Upper lobe of left lung (tissue), 6 donors: ENCODE data around the gene MRPL42. TPM values are rescaled to one million over a fixed set of nuclear protein-coding genes. Genes with fewer than 3 reads are reported as not detected.

Experiments
- ATAC-seq, 2 donors: fragments of 200-7000 bp; cut with Tn5 transposase; one replicate each; pipeline ENCODE4 v1.9.1; 2022; ENCODE audit warnings: mild to moderate bottlenecking in 2 of 2, moderate library complexity in 2 of 2; ENCODE audit not compliant: low FRiP score in 2 of 2
- DNase-seq, 2 donors: peaks; one replicate each; pipeline ENCODE4 v3.0.0-alpha.2; 2019 to 2020
- H3K27ac ChIP-seq, 4 donors: fragments of 200-600 bp; sonication (generic); one replicate each; pipeline ENCODE4 v1.5.1; 2016 to 2019
- H3K27me3 ChIP-seq, 4 donors: fragments of 200-600 bp; sonication (generic); one replicate each; pipeline ENCODE4 v1.5.1; 2017 to 2019
- H3K36me3 ChIP-seq, 4 donors: fragments of 200-600 bp; sonication (generic); one replicate each; pipeline ENCODE4 v1.5.1; 2016 to 2019
- H3K4me1 ChIP-seq, 4 donors: fragments of 200-600 bp; sonication (generic); one replicate each; pipeline ENCODE4 v1.5.1; 2018 to 2019
- H3K4me3 ChIP-seq, 4 donors: fragments of 200-600 bp; sonication (generic); one replicate each; pipeline ENCODE4 v1.5.1; 2017 to 2019; ENCODE audit warnings: mild to moderate bottlenecking in 2 of 4, moderate library complexity in 1 of 4
- H3K9me3 ChIP-seq, 4 donors: fragments of 200-600 bp; sonication (generic); one replicate each; pipeline ENCODE4 v1.5.1; 2018 to 2019
- EP300 ChIP-seq, 4 donors: sonication (generic); formaldehyde crosslinking; IDR thresholded peaks; one replicate each; pipeline ENCODE4 v1.5.1; 2017; ENCODE audit warnings: antibody characterized with exemption in 4 of 4, control low read depth in 2 of 4
- POLR2A ChIP-seq, 4 donors: fragments of 450-650 bp; IDR thresholded peaks; one replicate each; pipeline ENCODE4 v1.5.1; 2016 to 2017; ENCODE audit warnings: antibody characterized with exemption in 4 of 4, mild to moderate bottlenecking in 2 of 4
- POLR2AphosphoS5 ChIP-seq, 2 donors: sonication (generic); formaldehyde crosslinking; IDR thresholded peaks; one replicate each; pipeline ENCODE4 v1.5.1; 2017; ENCODE audit warnings: antibody characterized with exemption in 2 of 2
- WGBS, 2 donors: methylation state at CpG; one replicate each; pipeline ENCODE4 v1.1.5; 2017 to 2018; 5-methylcytosine and 5-hydroxymethylcytosine counted together
- total RNA-seq, 6 donors: library from RNA; depleted of rRNA in 4 of 6; stranded (reverse); fragments of >200 nt in 4 of 6; gene quantifications; one replicate each; pipeline versions ENCODE4 v1.1.0 to v1.2.1, GENCODE V29; 2016 to 2021
- TF ChIP-seq, protein P1 (sequence below), 6 experiments: fragments of 450-650 bp in 4 of 6; fragments of 200-600 bp in 2 of 6; sonication (generic) in 2 of 6; IDR thresholded peaks; one replicate each; pipeline ENCODE4 v1.5.1; 2016 to 2019; ENCODE audit warnings: antibody characterized with exemption in 6 of 6
- donor health status: DM: no; HTN: no; CAD: no; lungs with moderate emphysema.
- donor health status: DM: no; HTN: yes; CAD: no; lungs with severe emphysema.

Gene MRPL42
- total RNA-seq, 6 donors from 2014 or later: 15.5 to 63.8 (median 36.7) TPM

DNA sequence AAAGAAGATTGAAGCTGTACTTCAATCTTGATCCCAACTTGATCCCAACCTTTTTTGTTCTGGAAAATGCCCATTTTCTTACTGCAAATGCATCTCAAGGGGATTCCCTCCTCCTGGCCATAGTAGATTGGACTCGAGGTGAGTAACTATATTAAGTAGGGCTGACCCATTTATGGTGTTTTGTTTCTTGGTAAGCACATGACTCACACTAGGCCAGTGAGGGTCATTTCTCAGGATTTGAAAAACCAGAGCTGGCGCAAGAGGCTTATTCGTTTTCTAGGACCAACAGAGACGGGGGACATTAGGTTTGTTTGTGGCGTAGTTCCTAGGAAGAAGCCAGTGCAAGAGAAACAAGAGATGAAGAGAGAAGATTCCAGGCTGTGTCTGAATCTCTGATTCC lies 51.4 kb downstream of the MRPL42 start:
- WGBS, 2 donors: 87 to 89% methylated on average over 5 of the region's 5 CpGs
- no peak for ATAC-seq
- Histone ChIP-seq H3K9me3 (no peaks in the 10 kb centered on the region), H3K27me3 (no peaks in the 10 kb centered on the region), H3K4me3 (no peak overlapping the region), H3K4me1 (peaks cover 0 to 4% (median 1%) of the 10 kb centered on the region in 4 donors), H3K36me3 (no peaks in the 10 kb centered on the region), H3K27ac (no peak overlapping the region)
- TF ChIP-seq POLR2AphosphoS5 (IDR thresholded peaks at IDR 0.05) (no peak), EP300 (IDR thresholded peaks at IDR 0.05) (no peak), POLR2A (IDR thresholded peaks at IDR 0.05) (no peak)
- TF ChIP-seq, protein P1, sequence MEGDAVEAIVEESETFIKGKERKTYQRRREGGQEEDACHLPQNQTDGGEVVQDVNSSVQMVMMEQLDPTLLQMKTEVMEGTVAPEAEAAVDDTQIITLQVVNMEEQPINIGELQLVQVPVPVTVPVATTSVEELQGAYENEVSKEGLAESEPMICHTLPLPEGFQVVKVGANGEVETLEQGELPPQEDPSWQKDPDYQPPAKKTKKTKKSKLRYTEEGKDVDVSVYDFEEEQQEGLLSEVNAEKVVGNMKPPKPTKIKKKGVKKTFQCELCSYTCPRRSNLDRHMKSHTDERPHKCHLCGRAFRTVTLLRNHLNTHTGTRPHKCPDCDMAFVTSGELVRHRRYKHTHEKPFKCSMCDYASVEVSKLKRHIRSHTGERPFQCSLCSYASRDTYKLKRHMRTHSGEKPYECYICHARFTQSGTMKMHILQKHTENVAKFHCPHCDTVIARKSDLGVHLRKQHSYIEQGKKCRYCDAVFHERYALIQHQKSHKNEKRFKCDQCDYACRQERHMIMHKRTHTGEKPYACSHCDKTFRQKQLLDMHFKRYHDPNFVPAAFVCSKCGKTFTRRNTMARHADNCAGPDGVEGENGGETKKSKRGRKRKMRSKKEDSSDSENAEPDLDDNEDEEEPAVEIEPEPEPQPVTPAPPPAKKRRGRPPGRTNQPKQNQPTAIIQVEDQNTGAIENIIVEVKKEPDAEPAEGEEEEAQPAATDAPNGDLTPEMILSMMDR (IDR thresholded peaks at IDR 0.05): no peak
- DNase-seq: no peak

DNA sequence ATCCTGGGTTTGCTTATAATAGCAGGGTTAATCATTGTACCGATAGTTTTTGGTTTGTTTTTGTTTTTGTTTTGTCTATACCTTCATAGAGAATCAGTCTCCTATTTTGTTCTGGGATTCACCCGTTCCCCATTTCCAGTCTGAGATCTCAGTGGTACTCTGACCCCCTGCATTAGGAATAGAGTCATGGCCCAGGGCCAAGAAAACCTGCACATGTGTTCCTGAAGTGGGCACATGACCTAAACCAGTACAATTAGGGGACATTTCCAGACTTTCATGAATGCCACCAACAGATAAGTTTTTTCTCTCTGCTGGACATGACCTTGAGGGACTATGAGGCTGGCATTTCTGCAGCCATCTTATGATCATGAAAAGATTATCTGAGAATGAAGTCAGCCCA lies 52.5 kb downstream of the MRPL42 start:
- Histone ChIP-seq H3K4me1 (peaks cover 0 to 4% (median 1%) of the 10 kb centered on the region in 4 donors), H3K9me3 (no peaks in the 10 kb centered on the region), H3K4me3 (no peak overlapping the region), H3K27me3 (no peaks in the 10 kb centered on the region), H3K27ac (no peak overlapping the region), H3K36me3 (no peaks in the 10 kb centered on the region)
- DNase-seq (no peak), ATAC-seq (no peak)
- WGBS, 2 donors: 71 to 78% methylated on average over 2 of the region's 2 CpGs
- TF ChIP-seq, protein P1 (IDR thresholded peaks at IDR 0.05): no peak
- TF ChIP-seq EP300 (IDR thresholded peaks at IDR 0.05): no peak
- TF ChIP-seq POLR2AphosphoS5 (IDR thresholded peaks at IDR 0.05): no peak
- no peak for TF ChIP-seq POLR2A (IDR thresholded peaks at IDR 0.05)

DNA sequence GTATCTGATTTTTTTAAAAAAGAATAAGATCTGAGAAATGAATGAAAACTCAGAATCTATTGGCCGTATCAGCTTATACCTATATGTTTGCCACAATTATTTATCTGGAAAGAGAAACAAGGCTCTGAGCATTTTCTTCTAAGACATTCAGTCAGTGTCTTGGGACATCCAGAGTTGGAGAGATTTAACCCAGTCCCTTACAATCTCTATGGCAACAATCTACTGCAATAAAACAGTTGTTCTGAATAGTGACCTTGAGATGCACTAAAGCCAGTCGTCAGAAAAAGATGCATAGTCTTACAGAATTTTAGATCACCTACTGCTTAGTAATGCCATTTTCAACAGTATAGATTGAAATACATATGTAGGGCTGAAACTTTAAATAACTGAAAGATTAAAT lies 53.1 kb downstream of the MRPL42 start:
- H3K27me3 ChIP-seq: no peaks in the 10 kb centered on the region
- H3K4me1 ChIP-seq: peaks cover 0 to 4% (median 1%) of the 10 kb centered on the region in 4 donors
- TF ChIP-seq, protein P1 (IDR thresholded peaks at IDR 0.05): no peak
- TF ChIP-seq EP300 (IDR thresholded peaks at IDR 0.05) (no peak), POLR2A (IDR thresholded peaks at IDR 0.05) (no peak), POLR2AphosphoS5 (IDR thresholded peaks at IDR 0.05) (no peak)
- no peak overlapping the region for H3K4me3 ChIP-seq
- H3K27ac ChIP-seq: no peak overlapping the region
- no peaks in the 10 kb centered on the region for H3K9me3 ChIP-seq
- ATAC-seq (no peak), DNase-seq (no peak)
- H3K36me3 ChIP-seq: no peaks in the 10 kb centered on the region
- WGBS, 2 donors: 72 to 83% methylated on average over 2 of the region's 2 CpGs

DNA sequence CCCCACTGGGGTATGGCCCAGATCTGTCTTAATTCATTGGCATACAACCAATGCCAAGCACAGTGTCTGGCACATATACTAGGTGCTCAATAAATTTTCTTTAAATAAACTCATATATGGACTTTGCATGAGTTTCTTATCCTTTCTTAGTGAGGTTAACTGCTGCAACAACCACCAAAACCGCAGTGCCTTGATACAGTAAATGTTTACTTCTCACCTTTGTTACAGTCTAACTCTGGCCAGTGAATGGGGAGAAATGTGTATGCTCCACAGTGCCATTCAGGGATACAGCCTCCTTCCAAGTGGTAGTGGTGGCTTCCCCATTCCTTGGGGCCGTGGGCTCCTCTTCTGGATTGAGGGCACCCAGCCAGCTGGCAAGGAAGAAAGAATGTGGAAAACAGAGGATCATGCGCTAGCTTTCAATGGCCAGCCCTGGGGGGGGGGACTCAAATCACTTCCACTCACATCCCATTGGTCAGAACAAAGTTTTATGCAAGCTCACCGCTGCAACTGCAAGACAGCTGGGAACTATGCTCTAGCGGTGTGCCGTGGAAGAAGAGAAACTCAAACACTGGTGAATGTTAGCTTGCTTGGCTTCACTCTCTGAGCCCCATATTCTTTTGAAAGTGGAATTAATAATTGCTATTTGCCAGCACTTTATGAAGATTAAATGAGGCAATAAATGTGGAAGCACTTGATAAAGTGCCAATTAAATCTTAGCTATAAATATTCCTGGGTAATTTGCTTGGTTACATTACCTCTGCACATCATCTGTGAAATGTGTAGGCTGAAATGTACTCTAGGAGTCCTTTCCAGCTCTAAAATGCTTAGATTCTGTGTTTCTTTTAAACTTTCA lies 54.1 kb downstream of the MRPL42 start:
- no peak for TF ChIP-seq POLR2A (IDR thresholded peaks at IDR 0.05)
- TF ChIP-seq EP300 (IDR thresholded peaks at IDR 0.05): no peak
- TF ChIP-seq, protein P1 (IDR thresholded peaks at IDR 0.05): no peak
- no peak for TF ChIP-seq POLR2AphosphoS5 (IDR thresholded peaks at IDR 0.05)
- H3K9me3 ChIP-seq: no peaks in the 10 kb centered on the region
- no peaks in the 10 kb centered on the region for H3K27me3 ChIP-seq
- DNase-seq (no peak), ATAC-seq (no peak)
- 56 to 58% methylated on average over 6 of the region's 6 CpGs for WGBS, 2 donors
- H3K36me3 ChIP-seq: no peaks in the 10 kb centered on the region
- H3K4me1 ChIP-seq: peaks cover 0 to 4% (median 2%) of the 10 kb centered on the region in 4 donors
- H3K4me3 ChIP-seq: no peak overlapping the region
- H3K27ac ChIP-seq: no peak overlapping the region
